ENCODE measurements around the gene ZBTB17.
"Not testable (repeated sequence)": the region's sequence is repeated elsewhere in the genome, so short reads cannot be mapped to it uniquely, and the experiment has no call there.

ZBTB17 gene

DNA sequence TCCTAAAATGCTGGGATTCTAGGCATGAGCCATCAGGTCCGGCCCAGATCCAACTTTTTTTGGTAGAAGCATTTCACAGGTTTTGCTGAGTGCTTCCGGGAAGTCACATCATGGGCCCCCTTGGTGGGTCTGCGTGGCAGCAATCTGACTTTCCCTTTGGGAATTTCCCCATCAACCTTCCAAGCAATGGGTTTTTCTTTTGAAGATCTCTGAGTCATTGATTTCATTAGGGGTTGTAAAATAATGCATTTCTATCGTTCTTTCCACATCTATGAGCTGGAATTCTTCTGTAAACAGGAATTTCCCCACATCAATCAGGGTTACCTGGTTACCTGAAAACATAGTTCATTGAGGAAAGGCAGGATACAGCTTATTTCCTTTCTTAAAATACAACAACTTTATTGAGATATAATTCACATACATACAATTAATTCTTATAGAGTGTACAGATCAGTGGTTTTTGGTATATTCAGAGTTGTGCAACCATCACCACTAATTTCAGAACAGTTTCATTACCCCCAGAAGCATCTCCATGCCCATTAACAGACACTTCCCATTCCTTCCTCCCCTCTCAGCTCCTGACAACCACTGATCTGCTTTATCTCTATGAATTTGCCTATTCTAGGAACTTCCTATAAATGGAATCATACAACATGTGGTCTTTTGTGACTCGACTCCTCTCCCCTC lies 9.9 kb upstream of the ZBTB17 start:
- DNase-seq: peak; percentile 28

DNA sequence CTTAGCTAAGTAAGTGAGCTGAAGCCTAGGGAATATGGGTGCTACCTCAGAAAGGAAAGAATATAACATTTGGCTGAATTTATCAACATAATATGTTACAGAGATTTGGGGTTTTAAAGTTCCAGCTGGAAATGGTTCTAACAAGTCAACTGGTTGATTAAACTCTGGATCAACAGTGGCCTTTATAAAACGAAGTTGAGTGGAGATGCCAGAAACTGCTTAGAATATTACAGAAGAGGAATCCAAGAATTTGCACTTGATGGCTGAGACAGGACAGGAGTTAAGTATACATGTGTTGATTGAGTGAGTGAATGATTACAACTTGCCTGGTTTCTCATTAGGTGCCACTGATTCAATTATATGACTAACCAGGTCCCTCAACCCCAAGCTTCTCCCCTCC lies 7.4 kb upstream of the ZBTB17 start:
- no peak for DNase-seq

- DNase-seq: no peak
Measured at GRCh38 chr1:15981679-15982078, 5.8 kb upstream of the ZBTB17 start.

GRCh38 chr1:15977947-15978346 lies 2.0 kb upstream of the ZBTB17 start:
- not testable (repeated sequence) for DNase-seq

- peak; percentile 45 for DNase-seq
Measured at GRCh38 chr1:15975358-15975804, 520 bp downstream of the ZBTB17 start.

DNA sequence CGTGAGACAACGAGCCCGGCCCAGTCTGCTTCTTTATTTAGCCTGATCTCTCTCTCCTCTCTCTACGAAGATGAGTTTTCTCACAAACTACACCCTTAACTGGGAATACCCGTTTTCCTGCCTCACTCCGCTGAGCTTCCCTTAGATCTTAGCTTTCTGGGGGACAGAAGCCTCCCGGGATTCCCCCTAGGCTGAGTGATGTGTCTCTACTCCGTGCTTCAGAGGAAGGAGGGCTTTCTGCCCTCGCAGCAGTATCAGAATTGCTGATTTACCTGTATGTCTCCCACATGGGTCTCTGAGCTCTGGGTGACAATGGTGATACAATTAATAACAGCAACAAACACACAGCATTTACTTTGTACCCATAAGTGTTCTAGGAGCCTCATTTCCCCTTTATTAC lies 1.0 kb downstream of the ZBTB17 start:
- no peak for DNase-seq

- DNase-seq: no peak
Measured at GRCh38 chr1:15973772-15974171, 2.1 kb downstream of the ZBTB17 start.

GRCh38 chr1:15972409-15972808 lies 3.5 kb downstream of the ZBTB17 start:
- no peak for DNase-seq

GRCh38 chr1:15970911-15971310 lies 5.0 kb downstream of the ZBTB17 start:
- DNase-seq: no peak

DNA sequence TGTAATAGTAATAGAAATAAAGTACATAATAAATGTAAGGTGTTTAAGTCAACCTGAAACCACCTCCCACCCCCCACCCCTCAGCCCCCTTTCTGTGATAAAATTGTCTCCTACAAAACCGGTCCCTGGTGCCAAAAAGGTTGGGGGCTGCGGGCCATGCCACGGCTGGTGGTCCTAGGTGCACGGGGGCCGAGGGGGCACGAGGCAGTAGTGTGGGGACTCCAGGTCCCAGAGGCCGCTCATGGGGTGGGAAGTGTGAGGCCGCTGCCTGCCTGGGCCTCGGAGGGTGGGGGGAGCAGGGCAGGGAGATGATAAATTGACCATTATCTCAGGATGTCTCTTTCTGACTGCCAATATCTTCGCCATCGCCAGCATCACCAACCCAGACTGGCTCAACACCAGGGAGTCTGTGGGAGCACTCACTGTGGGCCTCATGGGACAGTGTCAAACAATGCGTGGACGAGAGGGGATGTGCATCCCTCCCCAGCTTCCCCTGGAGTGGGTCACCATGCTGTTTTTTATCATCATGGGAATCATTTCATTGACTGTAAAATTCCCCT lies 6.5 kb downstream of the ZBTB17 start:
- no peak for DNase-seq

DNA sequence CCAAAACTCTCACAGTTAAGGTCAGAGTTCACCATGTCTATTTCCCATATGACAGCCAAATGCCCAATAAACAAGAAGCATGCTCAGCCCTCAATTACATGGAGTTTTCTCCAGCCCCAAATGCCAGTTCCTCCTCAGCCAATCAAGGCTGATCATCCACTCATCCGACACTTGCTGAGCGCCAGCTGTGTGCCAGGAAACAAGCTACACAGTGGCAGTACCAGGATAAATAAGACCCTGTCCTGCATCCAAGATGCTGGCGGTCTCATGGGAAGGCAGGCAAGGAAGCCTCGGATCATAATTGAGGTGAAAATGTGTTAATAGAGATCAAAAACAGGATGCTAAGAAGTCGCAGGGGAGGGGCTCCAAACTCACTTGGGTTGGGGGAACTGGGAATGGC lies 7.7 kb downstream of the ZBTB17 start:
- no peak for DNase-seq

GRCh38 chr1:15966956-15967344 lies 9.0 kb downstream of the ZBTB17 start:
- no peak for DNase-seq

DNA sequence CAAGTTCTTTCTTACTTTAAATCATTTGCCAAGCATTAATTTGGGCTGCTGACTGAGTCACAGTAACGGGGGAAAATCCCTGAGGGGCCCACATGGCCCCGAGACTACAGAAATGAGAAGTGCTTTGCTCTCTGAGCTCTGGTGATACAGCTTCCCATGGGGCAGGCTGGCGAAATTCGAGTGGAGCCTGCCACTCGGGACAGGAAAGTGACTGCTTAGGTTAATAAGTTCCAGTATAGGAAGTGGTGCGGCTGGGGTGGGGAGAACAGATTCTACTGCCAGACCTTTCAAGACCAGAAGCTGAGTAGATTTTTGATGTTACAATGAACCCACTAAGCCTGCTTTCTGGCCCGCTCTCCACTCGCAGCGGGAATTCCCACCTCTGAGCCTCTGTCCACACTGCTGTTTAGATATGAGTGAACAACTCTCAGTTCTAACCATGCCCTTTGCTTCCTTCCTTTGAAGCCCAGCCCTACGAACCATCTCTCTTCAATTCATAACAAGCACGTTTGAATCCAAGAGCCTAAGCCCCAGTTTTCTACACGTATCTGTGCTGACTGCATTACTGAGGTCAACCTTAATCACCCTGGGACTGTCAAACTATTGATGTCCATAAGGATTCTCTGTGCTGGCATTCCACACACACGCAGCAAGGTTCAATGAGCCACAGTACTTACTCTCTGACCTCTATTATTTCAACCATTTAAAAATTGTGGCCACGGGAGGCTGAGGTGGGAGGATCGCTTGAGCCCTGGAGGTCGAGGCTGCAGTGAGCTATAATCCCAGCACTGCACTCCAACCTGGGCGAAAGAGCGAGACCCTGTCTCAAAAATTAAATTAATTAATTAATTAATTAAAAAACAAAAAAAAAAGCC lies 9.6 kb downstream of the ZBTB17 start:
- DNase-seq: peak; percentile 71

- DNase-seq: peak; percentile 78
Measured at GRCh38 chr1:15965228-15965767, 10.6 kb downstream of the ZBTB17 start.

DNA sequence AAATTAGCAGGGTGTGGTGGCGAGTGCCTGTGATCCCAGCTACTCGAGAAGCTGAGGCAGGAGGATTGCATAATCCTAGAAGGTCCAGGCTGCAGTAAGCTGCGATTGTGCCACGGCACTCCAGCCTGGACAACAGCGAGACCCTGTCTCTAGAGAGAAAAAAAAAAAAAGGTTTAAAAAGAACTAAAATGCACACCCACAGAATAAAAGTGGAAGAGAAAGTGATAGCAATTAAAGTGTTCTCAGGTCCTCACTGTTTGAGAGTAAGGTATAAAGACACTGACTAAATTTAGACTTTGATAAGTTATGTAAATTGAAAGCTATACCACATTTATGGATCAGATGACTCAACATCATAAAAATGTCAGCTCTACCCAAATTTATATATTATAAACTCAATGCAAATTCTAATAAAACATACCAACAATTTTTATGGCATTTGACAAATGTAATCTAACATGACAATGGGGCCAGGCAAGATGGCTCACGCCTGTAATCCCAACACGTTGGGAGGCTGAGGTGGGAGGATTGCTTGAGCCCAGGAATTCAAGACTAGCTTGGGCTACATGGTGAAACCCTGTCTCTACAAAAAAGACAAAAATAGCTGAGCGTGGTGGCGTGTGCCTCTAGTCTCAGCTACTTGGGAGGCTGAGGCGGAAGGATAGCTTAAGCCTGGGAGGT lies 11.8 kb downstream of the ZBTB17 start:
- peak; percentile 58 for DNase-seq

DNA sequence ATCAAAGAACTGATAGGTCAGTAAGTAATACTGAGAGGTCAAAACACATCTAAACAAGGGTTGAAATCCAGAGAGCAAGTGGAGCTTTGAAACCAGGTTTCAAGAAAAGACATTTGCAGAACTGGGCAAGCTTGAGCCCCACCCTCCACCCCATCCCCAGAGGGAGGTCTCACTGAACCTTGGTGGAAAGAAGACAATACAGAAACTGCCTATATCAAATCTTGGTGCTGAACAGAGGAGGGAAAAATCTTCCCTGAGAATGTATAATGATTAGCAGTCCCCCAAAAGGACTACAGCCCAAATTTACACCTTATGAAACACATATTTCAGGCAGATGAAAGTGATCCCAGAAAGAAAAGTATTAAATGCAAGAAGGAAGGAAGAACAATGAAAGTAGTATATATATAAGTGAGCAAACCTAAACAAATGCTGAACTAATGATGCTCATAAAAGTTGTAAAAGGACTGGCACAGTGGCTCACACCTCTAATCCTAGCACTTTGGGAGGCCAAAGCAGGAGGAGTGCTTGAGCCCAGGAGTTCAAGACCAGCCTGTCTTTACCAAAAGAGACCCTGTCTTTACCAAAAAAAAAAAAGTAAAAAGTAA lies 12.4 kb downstream of the ZBTB17 start:
- no peak for DNase-seq

GRCh38 chr1:15962671-15963362 lies 13.1 kb downstream of the ZBTB17 start:
- DNase-seq: no peak

- DNase-seq: no peak
Measured at GRCh38 chr1:15962176-15962575, 13.7 kb downstream of the ZBTB17 start.

GRCh38 chr1:15961492-15961891 lies 14.4 kb downstream of the ZBTB17 start:
- no peak for DNase-seq

DNA sequence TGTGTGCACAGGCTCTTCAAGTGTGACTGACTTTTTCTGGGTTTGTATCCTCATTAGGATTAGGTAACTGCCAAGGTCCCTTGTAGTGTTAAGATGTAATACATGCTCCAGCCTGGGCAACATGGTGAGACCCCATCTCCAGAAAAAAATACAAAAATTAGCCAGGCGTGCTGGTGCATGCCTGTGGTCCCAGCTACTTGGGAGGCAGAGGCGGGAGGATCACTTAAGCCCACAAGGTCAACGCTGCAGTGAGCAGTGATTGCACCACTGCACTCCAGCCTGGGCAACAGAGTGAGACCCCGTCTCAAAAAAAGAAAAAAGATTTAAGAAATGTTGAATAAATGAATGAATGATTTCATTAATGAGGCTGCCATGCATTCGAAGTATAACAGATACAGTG lies 15.1 kb downstream of the ZBTB17 start:
- DNase-seq: no peak

DNA sequence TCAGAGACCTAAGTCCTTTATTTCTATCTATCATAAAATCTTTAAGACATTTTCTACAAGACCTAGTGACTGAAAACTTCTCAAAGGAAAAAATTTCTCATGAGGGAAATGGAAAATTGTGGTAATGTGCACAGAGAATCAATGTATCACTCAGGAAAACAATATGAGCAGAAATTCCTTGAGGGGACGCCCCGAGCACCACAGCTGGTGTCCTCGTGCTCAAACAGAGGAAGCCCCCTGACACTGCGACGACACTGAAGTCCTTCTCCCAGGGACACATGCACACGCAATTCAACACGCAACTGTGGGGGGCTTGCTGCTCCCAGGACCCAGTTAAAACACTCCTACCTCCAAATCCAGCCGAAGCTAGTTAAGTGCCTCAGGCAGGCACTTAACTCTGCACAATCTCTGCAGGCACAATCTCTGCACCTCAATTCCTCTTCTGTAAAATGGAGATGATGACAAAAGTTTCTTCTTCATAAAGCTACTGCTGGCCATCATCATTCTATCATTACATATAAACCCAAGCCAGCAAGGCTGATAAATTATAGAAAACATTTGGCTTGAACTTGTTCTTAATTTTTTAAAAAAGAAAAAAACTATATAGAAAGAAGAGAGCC lies 16.0 kb downstream of the ZBTB17 start:
- DNase-seq: no peak

DNA sequence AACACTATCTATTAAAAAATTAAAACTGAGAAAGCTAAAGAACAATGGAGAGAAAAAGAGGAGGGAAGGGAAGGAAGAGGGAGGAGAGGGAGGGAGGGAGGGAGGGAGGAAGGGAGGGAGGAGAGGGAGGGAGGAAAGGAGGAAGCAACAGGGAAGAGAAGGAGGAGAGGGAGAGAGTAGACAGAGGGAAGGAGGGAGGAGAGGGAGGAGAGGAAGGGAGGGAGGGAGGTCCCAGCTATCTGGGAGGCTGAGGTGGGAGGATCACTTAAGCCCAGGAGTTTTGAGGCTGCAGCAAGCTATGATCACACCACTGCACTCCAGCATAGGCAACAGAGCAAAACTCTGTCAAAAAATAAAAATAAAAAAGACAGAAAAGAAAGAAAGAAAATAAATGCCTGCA lies 16.5 kb downstream of the ZBTB17 start:
- DNase-seq: no peak
